CD4-positive, alpha-beta T cell (primary cell): ENCODE results near the gene RPTOR. TPM values are rescaled to one million over a fixed set of nuclear protein-coding genes. Genes with fewer than 3 reads are reported as not detected.

Experiments used
- ATAC-seq: fragments of 200-7000 bp; cut with Tn5 transposase; one replicate; pipeline ENCODE4 v1.10.0; 2022; ENCODE audit warnings: mild to moderate bottlenecking; ENCODE audit not compliant: poor library complexity
- CTCF ChIA-PET: fragments of 350-600 bp; sonication (Branson Sonifier 250); formaldehyde crosslinking; loops from one replicate; lab custom pipeline; 2021; ENCODE audit warnings: antibody characterized with exemption, inconsistent platforms; lab: Charles Lee
- POLR2A ChIA-PET: fragments of 350-600 bp; sonication (Branson Sonifier 250); formaldehyde crosslinking; loops from one replicate; lab custom pipeline; 2021; ENCODE audit warnings: antibody characterized with exemption, inconsistent platforms; lab: Charles Lee
- DNase-seq, 14 experiments: peaks; one replicate each; pipeline ENCODE4 v3.0.0-alpha.2; 2013 to 2020; ENCODE audit warnings: mixed read lengths in 2 of 14
- H3K27ac ChIP-seq, 2 donors: one replicate each; pipeline versions ENCODE4 v1.5.1 to v1.7.0; 2013; ENCODE audit warnings: low read length in 2 of 2, low read depth in 1 of 2, mild to moderate bottlenecking in 1 of 2
- H3K27me3 ChIP-seq, 2 experiments: 1 replicate in 1 of 2; 2 replicates in 1 of 2; pipeline versions ENCODE4 v1.6.1 to v1.7.0; 2013; ENCODE audit warnings: low read length in 2 of 2, control low read depth in 1 of 2, mild to moderate bottlenecking in 1 of 2, moderate library complexity in 1 of 2; ENCODE audit not compliant: insufficient read depth in 2 of 2, control insufficient read depth in 1 of 2
- H3K36me3 ChIP-seq: one replicate; pipeline ENCODE4 v1.6.1; 2013; ENCODE audit warnings: low read length, control low read depth; ENCODE audit not compliant: insufficient read depth
- H3K4me1 ChIP-seq: one replicate; pipeline ENCODE4 v1.6.1; 2013; ENCODE audit warnings: low read length, control low read depth; ENCODE audit not compliant: insufficient read depth
- H3K4me3 ChIP-seq: one replicate; pipeline ENCODE4 v1.5.1; 2013; ENCODE audit warnings: mild to moderate bottlenecking, low read length, moderate library complexity
- H3K9me3 ChIP-seq, 2 experiments: 1 replicate in 1 of 2; 2 replicates in 1 of 2; pipeline versions ENCODE4 v1.6.1 to v1.7.0; 2013; ENCODE audit warnings: low read length in 2 of 2, mild to moderate bottlenecking in 2 of 2, control low read depth in 1 of 2, moderate library complexity in 1 of 2; ENCODE audit not compliant: control insufficient read depth in 1 of 2, insufficient read depth in 1 of 2
- H3K27ac Mint-ChIP-seq: one replicate; pipeline ENCODE4 v1.8.0; 2020; ENCODE audit warnings: mixed read lengths
- H3K27me3 Mint-ChIP-seq: one replicate; pipeline ENCODE4 v1.8.0; 2021; ENCODE audit warnings: mixed read lengths
- H3K36me3 Mint-ChIP-seq: one replicate; pipeline ENCODE4 v1.8.0; 2021; ENCODE audit warnings: low read depth, mixed read lengths
- H3K4me1 Mint-ChIP-seq: one replicate; pipeline ENCODE4 v1.8.0; 2021; ENCODE audit warnings: low read depth, mixed read lengths
- H3K4me3 Mint-ChIP-seq: one replicate; pipeline ENCODE4 v1.8.0; 2020; ENCODE audit warnings: mild to moderate bottlenecking, mixed read lengths
- H3K9me3 Mint-ChIP-seq: one replicate; pipeline ENCODE4 v1.8.0; 2020; ENCODE audit warnings: mixed read lengths
- intact Hi-C, 2 experiments: fragments of 100-400 bp; cut with DNase I in 1 of 2; cut with micrococcal nuclease in 1 of 2; formaldehyde crosslinking; loops; one replicate each; pipeline versions ENCODE4 v1.15.1 to v1.9.0; 2023 to 2025; cut with DNase I, micrococcal nuclease
- total RNA-seq, 174 experiments: library from RNA in 2 of 174; stranded (reverse) in 2 of 174; gene quantifications; one replicate each; pipeline ENCODE4 v1.2.3 and lab custom pipeline; 2021 to 2026
- TF ChIP-seq, protein P1 (sequence below): fragments of 200-600 bp; IDR thresholded peaks from one replicate; pipeline ENCODE4 v1.8.0; 2022; ENCODE audit warnings: antibody characterized with exemption, mild to moderate bottlenecking

Gene RPTOR
- total RNA-seq, 2 experiments from 2014 or later: 45.0 to 47.1 TPM

DNA sequence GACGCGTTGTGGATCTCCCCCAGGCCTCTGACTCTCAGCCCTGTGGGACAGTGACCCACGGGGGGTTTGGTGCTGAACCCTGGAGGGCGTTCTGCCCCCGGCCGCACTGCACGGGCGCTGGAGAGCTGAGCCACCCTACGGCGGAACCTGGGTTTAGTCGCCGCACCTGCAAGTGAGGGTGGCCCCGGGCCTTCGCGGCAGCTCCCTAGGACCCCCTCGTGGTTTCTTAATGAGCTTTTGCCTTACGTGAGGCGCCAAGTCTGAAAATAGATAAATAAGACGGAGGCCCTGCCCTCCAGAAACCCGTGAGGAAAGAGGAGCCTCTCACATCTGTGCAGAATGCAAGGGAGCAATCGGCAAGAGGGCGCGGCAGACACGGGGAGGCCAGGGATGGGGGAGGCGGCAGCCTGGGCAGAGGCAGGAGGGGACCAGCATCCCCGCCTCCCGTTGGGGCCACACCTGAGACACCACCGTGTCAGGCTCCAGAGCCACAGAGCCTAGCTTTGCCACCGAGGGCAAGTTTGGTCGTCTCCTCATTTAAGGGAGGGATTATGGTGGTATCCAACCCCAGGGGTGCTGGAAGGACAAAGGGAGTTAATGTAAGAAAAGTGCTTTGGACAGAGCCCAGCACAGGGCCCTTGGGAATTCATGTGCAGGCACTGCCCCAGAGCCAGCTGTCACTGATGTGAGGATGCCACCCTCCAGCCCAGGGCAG is 293.8 kb downstream of the RPTOR start:
- ChIA-PET CTCF (no interaction called here), POLR2A (no interaction called here)
- DNase-seq: no peak

DNA sequence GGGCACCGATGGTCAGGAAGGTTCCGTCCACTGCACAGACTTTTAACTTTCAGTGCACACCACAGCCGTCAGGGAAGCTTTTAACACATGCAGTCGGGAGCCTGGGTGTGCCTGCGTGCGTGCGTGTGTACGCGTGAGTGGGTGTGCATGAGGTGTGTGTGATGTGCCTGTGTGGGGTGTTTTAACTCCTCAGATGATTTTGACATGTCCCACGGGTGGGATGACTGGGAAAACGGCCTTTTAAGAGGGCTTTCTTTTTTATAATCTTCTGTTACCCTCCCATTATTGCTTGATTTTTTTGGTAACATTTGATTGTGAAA is 294.3 kb downstream of the RPTOR start:
- DNase-seq (no peak), ATAC-seq (no peak)
- TF ChIP-seq, protein P1, sequence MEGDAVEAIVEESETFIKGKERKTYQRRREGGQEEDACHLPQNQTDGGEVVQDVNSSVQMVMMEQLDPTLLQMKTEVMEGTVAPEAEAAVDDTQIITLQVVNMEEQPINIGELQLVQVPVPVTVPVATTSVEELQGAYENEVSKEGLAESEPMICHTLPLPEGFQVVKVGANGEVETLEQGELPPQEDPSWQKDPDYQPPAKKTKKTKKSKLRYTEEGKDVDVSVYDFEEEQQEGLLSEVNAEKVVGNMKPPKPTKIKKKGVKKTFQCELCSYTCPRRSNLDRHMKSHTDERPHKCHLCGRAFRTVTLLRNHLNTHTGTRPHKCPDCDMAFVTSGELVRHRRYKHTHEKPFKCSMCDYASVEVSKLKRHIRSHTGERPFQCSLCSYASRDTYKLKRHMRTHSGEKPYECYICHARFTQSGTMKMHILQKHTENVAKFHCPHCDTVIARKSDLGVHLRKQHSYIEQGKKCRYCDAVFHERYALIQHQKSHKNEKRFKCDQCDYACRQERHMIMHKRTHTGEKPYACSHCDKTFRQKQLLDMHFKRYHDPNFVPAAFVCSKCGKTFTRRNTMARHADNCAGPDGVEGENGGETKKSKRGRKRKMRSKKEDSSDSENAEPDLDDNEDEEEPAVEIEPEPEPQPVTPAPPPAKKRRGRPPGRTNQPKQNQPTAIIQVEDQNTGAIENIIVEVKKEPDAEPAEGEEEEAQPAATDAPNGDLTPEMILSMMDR: no peak
- no peak overlapping the region for H3K4me3 ChIP-seq
- no peaks in the 10 kb centered on the region for H3K27me3 ChIP-seq
- Mint-ChIP-seq H3K27ac (no peak overlapping the region), H3K27me3 (no peaks in the 10 kb centered on the region), H3K4me1 (no peaks in the 10 kb centered on the region), H3K36me3 (peaks cover 15% of the 10 kb centered on the region), H3K4me3 (no peak overlapping the region), H3K9me3 (no peaks in the 10 kb centered on the region)
- POLR2A ChIA-PET: no interaction called here
- peaks cover 0 to 19% of the 10 kb centered on the region in 2 experiments for H3K9me3 ChIP-seq
- peaks cover 24% of the 10 kb centered on the region for H3K36me3 ChIP-seq
- no peak overlapping the region for H3K27ac ChIP-seq
- H3K4me1 ChIP-seq: no peaks in the 10 kb centered on the region
- CTCF ChIA-PET: no interaction called here
- intact Hi-C loops: no loop called here

More for the DNA sequence above, 293.8 kb downstream of the RPTOR start:
- Histone ChIP-seq H3K4me1 (peaks cover 2% of the 10 kb centered on the region), H3K27me3 (no peaks in the 10 kb centered on the region), H3K4me3 (no peak overlapping the region), H3K9me3 (peaks cover 0 to 19% of the 10 kb centered on the region in 2 experiments), H3K27ac (no peak overlapping the region), H3K36me3 (peaks cover 22% of the 10 kb centered on the region)
- Mint-ChIP-seq H3K27me3 (no peaks in the 10 kb centered on the region), H3K36me3 (peaks cover 15% of the 10 kb centered on the region), H3K9me3 (no peaks in the 10 kb centered on the region), H3K4me1 (peaks cover under 1% of the 10 kb centered on the region), H3K4me3 (no peak overlapping the region), H3K27ac (no peak overlapping the region)
- TF ChIP-seq, protein P1: no peak
- no peak for ATAC-seq
- intact Hi-C loops: no loop called here

DNA sequence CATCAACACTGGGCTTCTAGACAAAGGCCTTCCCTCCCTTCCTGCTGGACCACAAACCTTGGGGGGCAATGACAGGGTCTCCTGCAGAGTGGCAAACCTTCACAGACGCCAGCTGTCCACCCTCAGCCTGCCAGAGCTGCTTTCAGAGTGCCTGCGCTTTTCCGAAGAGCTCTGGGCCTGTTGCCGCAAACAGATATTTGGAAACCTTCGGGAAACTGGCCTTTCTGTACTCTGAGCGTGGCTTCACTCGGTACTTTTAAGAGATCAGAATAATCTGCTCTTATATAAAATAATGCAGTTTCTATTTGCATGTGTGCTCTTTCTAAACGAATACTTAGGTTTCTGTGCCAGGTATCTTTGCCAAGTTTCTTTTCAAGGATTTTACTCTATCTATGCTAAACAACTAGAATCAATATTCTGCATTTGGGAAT is 294.9 kb downstream of the RPTOR start:
- Mint-ChIP-seq H3K36me3 (peaks cover 15% of the 10 kb centered on the region), H3K4me1 (no peaks in the 10 kb centered on the region), H3K9me3 (no peaks in the 10 kb centered on the region), H3K27me3 (no peaks in the 10 kb centered on the region), H3K4me3 (no peak overlapping the region), H3K27ac (no peak overlapping the region)
- intact Hi-C loops: no loop called here
- H3K36me3 ChIP-seq: peaks cover 26% of the 10 kb centered on the region
- DNase-seq (no peak), ATAC-seq (no peak)
- TF ChIP-seq, protein P1: no peak
- H3K27ac ChIP-seq: no peak overlapping the region
- no peaks in the 10 kb centered on the region for H3K4me1 ChIP-seq
- H3K9me3 ChIP-seq: peaks cover 0 to 19% of the 10 kb centered on the region in 2 experiments
- CTCF ChIA-PET: no interaction called here
- no peaks in the 10 kb centered on the region for H3K27me3 ChIP-seq
- POLR2A ChIA-PET: no interaction called here
- no peak overlapping the region for H3K4me3 ChIP-seq
